ENCODE measurements around the gene OR7A17. TPM values are rescaled to one million over a fixed set of nuclear protein-coding genes. Genes with fewer than 3 reads are reported as not detected.

OR7A17 gene
- total RNA-seq = not detected

DNA sequence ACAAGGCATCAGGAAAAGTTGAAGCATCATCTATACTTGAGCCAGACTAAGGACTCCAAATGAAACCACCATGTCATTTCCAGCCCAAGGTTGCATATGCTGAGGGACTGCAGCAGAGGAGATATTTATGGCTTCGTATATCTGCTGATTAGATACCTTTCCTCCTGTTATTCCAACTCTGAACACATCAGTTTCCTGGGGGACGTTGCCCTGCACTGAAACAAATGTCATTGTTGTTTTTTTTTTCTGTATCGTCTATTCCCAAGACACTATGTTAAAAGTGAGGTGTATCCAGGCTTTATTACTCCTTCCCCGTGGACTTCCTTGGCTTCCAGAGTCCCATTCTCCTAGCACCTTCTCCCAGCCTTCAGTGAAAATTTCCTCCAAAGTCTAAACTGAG, at the start of gene OR7A17:
Gene OR7A17 (minus strand): TSS at position 101 of the 400 bp plus-strand sequence. CDS start 4,777 bp downstream, outside the sequence.
- no peak for DNase-seq (ENCODE audit: low spot score)

DNA sequence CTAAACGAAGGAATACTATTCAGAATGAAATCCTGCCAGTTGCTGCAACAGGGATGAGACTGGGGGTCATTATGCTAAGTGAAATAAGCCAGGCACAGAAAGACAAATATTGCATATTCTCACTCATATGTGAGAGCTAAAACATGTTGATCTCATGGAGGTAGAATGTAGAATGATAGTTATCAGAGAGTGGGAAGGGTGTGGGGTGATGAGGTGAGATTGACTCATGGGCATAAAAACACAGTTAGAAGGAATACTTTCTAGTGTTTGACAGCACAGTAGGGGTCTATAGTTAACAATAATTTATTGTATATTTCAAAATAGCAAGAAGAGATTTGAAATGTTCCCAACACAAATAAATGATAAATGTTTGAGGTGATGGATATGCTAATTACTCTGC, 47.6 kb upstream of the OR7A17 start:
- no peak for DNase-seq (ENCODE audit: low spot score)

DNA sequence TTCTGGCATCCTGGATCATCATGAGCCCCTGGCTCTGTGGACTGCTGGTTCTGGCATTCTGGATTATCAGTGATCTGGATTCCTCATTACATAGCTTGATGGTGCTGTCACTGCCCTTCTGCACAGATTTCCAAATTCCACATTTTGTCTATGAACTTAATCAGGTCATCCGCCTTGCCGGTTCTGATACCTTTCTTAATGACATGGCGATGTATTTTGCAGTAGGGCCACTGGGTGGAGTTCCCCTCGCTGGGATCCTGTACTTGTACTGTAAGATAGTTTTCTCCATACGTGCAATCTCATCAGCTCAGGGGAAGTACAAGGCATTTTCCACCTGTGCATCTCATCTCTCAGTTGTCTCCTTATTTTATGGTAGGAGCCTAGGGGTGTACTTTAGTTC, 30.9 kb upstream of the OR7A17 start:
- DNase-seq (ENCODE audit: low spot score) = no peak

DNA sequence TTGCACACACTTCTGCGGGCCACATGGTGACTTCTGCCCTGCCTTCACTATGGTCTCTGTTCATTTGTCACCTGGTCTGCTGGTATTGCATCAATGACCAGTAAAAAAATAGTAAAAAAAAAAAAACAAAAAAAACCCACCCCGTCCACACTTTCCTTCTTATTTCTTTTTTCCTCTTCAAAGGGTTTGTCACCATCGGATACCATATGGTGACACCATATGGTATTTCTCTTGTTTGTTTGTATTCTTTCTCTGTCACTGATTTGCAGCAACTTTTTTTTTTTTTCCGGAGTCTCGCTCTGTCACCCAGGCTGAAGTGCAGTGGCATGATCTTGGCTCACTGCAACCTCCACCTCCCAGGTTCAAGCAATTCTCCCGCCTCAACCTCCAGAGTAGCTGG, 29.2 kb upstream of the OR7A17 start:
- DNase-seq (ENCODE audit: low spot score) = no peak

DNA sequence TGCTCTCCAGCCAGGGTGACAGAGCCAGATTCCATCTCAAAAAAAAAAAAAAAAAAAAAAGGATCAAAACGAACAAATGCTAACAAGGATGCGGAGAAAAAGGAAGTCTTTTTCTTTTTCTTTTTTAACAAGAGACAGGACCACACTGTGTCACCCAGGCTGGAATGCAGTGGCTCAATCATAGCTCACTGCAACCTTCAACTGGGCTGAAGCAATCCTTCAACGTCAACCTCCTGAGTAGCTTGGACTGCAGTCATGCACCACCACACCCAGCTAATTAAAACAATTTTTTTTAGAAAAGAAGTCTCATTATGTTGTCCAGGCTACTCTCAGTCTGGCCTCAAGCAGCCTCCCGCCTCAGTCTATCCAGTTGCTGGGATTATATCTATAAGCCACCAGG, 20.8 kb upstream of the OR7A17 start:
- DNase-seq (ENCODE audit: low spot score) = no peak

DNA sequence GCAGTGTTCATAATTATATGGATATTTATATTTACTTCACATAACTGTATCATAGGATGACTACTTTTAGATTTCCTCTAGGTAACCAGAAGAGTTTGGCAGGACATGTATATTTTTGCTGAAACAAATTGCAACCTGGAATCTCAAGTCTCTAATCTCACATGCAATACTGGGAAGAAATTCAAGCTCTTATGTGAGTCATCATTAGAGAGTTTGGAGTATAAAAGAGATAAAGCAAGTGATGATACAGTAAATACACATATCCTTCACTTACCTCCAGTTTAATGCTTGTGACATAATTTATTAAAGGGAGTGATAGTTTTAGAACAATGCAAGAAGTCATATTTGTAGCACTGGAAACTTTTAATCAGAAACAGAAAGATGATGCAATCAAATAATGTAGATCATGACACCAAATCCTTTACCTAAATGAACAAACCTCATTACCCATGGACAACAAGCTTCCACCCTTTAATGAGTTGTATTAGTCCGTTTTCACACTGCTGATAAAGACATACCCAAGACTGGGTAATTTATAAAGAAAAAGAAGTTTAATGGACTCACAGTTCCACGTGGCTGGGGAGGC, 15.8 kb upstream of the OR7A17 start:
- DNase-seq (ENCODE audit: low spot score) = no peak

DNA sequence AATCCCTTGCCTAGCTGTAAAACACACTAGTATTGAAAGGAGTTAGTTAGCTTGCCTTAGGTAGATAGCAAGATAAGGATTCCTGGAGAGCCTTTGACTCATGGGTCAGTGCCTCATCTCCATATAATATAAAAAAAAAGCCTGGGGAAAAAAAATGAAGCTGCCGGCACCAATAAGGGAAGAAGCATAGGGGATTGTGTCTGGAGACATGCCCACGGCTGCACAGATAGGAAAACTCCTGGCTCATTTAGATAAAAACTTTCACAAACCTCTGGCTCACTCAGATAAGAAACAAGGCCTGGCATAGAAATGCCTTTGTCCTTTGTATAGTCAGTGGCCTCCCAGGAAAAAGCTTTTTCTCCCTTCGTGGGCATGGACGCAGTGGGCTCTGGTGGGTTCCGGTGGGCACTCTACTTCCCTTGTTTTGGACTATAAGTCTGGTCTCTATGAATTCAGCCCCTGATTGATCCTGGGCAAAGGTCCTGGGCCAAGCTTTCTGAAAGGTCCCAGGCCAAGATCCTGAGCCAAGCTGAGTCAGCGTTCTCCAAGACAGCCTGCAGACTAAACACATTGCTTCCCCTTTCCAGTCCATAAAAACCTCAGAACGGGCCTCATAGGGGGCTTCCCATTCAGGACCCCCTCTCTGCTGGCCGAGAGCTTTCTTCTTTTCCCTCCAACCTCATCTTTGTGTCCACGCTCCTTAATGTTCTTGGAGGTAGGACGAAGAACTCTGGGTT, 4.9 kb upstream of the OR7A17 start:
- no peak for DNase-seq (ENCODE audit: low spot score)

DNA sequence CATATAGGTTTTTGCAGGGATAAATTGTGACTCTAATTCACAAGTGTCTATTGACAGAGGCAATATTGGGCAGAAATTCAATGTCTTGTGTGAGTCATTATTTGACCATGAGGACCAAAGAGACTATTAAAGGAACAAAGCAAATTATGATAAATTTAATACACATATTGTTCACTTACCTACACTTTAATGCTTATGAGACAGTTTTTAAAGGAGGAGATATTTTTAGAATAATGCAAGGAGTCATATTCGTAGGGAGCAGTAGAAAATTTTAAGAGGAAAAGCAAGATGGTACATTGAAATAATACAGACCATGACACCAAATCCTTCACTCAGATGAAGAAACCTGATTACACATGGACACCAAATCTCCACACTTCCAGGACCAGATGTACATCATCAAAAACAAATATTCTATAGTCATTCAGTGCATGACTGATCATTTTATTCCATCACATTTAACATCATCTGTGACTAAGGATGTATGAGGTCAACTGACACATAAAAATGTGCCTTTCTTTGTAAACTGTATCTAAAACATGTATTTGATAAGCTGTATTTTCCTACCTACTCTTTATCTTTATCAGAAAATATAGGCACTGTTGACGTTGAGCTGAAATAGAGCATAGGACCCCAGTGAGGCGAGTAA, 4.2 kb upstream of the OR7A17 start:
- no peak for DNase-seq (ENCODE audit: low spot score)

DNA sequence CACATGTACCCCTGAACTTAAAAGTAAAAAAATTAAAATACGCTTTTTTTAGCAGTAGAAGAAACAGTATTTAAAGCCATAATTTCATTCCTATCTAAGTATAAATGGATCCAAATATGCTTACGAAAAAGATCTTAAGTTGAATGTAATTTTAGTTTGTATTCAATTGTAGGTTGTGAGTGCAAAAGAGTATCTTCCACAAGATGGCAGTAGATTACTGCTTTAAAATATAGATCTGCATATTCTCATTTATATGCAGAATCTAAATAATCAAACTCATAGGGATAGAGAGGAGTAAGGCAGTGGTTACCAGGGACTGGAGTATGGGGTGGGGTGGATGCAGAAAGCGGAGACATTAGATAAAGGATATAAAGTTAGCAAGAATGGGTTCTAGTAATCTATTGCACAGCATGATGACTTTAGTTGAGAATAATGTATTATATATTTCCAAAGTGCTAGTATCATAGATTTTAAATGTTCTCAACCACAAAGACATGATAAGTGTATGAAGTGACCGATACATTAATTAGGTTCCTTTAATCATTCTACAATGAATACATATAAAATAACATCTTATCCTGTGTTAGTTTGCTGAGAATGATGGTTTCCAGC, 14.2 kb downstream of the OR7A17 start:
- DNase-seq (ENCODE audit: low spot score) = no peak

DNA sequence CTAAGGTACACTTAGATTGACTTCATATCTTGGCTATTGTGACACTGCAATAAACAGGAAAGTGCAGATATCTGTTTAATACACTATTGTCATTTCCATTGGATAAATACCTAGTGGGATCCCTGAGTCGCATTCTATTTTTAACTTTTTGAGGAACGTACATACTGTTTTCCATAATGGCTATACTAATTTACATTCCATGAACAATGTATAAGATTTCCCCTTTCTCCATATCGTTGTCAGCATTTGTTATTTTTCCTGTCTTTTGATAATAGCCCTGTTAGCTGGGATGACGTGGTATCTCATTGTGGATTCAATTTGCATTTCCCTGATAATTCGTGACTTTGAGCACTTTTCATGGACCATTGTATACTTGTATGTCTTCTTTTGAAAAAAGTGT, 17.4 kb downstream of the OR7A17 start:
- DNase-seq (ENCODE audit: low spot score) = no peak

DNA sequence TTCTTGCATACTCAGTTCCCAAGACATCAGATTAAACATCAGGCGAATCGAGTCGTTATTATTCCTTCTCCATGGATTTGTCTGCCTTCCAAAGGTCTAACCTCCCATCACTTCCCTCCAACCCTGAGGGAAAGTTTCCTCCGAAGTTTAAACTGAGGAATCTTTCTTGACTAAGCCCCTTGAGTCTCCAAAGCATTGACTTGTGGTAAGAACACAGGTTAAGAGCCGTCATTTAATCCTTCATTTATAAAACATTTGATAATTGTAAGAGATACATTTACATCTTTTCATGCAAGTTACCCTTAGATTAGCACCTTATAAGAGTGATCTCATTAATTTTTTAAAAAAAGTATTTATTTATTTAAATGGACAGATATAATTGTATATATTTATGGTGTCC, 37.1 kb downstream of the OR7A17 start, which contains the start of gene OR7A10:
Gene OR7A10 (minus strand): TSS at position 101 of the 400 bp plus-strand sequence. CDS start 7,045 bp downstream, outside the sequence.
- DNase-seq (ENCODE audit: low spot score) = no peak

DNA sequence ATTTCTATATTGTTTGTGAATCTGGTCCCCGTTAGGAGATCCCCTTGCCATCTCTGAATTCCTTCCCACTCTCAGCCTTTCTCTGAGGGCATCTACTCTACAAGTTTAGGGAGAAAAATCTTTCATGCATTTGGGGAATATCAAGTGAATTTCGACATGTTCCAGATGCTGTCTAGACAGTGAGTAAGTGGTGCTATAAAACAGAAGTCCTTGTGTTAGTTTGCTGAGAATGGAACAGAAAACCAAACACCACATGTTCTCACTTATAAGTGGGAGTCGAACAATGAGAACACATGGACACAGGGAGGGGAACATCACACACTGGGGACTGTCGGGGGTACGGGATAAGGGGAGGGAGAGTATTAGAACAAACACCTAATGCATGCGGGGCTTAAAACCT, 42.4 kb downstream of the OR7A17 start:
- DNase-seq (ENCODE audit: low spot score) = no peak

DNA sequence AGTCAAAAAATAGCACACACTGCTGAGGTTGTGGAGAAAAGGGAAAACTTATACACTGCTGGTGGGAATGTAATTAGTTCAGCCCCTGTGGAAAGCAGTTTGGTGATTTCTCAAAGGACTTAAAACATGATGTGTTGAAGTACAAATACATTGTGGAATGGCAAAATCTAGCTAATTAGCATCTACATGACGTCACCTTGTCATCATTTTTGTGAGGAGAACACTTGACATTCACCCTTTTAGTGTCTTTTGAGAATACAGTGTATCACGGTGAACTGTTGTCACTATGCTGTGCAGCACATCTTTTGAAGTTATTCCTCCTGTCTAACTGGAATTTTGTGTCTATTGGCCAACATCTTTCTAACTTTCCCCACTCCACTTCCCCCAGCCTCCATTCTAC, 42.8 kb downstream of the OR7A17 start:
- DNase-seq (ENCODE audit: low spot score) = no peak

DNA sequence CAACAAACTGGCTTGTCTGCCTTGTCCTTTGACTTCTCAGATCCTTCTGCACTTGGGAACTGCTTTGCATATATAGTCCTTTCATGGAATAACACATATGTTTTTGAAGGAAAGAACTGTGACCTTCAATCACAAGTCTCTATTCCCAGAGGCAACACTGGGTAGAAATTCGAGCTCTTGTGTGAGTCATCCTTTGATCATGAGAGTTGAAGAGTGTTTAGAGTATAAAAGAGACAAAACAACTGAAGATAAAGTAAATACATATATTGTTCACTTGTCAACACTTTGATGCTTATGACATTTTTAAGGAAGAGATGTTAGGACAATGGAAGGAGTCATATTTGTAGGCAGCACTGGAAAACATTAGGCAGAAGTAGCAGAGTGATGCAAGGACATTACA, 45.7 kb downstream of the OR7A17 start:
- no peak for DNase-seq (ENCODE audit: low spot score)

DNA sequence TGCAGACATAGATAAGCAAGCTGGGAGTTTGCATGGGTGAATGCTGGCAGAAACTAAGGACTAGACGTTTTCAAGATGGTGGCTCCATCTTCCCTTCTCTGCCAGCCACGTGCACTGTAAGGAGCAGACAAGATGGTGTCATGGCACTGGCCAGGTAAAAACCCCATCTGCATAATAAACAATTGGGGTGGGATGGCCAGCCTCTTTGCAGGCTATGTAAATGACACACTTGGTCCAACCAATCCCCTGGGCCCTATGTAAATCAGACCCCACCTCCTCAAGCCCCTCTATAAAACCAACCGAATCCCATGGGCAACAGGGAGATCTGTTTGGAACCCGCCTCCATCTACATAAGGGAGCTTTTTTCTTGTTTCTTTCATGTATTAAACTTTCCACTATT, 48.5 kb downstream of the OR7A17 start:
- DNase-seq (ENCODE audit: low spot score) = no peak

DNA sequence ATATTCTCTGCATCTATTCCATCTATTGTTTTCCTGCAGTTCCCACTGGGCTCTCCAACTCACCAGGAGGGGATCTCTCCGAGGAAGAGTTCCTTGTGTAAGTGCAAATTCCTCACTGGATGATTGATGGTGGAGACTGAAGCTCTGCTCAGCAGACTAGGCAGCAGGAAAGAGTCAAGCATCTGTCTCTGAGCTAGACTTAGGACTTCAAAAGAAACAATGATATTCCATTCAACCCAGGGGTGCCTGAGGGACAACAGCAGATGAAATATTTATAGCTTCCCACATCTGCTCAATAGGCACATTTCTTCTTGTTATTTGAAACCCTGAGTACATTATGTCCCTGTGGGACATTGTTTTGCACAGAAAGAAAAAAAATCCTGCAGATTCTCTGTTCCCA, 50.9 kb downstream of the OR7A17 start, which contains the start of the genes OR7A5 and OR7C1:
Gene OR7A5 (minus strand): TSS at position 175 of the 400 bp plus-strand sequence. CDS start 6,944 bp downstream, outside the sequence.
Gene OR7C1 (minus strand): TSS at position 175 of the 400 bp plus-strand sequence. CDS start 35,049 bp downstream, outside the sequence.
- DNase-seq (ENCODE audit: low spot score) = no peak

DNA sequence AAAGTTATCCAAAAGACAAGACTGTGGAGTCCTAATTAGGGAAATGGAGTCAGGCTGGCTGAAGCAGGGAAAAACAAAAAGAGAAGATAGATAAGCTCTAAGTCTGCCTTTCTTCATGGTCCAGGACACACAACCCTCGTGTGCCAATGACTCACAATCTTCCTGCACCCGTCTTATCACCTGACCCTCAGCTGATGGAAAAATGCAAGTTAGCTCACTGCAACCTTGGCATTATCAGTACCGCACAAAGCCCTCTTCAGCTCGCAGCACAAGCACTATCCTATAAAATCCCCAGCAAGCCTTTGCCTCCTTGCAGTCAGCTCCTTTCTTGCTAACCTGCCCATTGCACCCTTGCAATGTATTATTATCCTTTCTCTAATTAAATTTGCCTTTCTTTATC, 55.2 kb downstream of the OR7A17 start:
- DNase-seq (ENCODE audit: low spot score) = no peak

Other genes with a start within 250 kb of the OR7A17 start
- not detected for gene ADGRE3, start 211.3 kb downstream of the OR7A17 start, total RNA-seq
- gene ZNF333, start 196.1 kb downstream of the OR7A17 start, total RNA-seq = 31.3 TPM
- gene ADGRE2, start 107.6 kb downstream of the OR7A17 start, total RNA-seq = 10.3 TPM
- not detected for gene OR7A5, start 50.9 kb downstream of the OR7A17 start, total RNA-seq
- not detected for gene OR7C1, start 50.9 kb downstream of the OR7A17 start, total RNA-seq
- gene OR7A10, start 37.2 kb downstream of the OR7A17 start, total RNA-seq = not detected
- gene OR7C2, start 55.4 kb upstream of the OR7A17 start, total RNA-seq = not detected
- 0.16 TPM for gene SLC1A6, start 93.7 kb upstream of the OR7A17 start, total RNA-seq
- gene CASP14, start 163.3 kb upstream of the OR7A17 start, total RNA-seq = 0.34 TPM
- gene OR1I1, start 196.1 kb upstream of the OR7A17 start, total RNA-seq = not detected
- gene SYDE1, start 221.3 kb upstream of the OR7A17 start, total RNA-seq = 20.4 TPM

All from ureter (tissue), 1 donor.